ENCODE results near the gene CYB5A. TPM values are rescaled to one million over a fixed set of nuclear protein-coding genes. Genes with fewer than 3 reads are reported as not detected.

The CYB5A gene
- total RNA-seq, 3 donors from 2014 or later (not counting 1 experiment from before 2014, with no cell fraction given) = 10.4 to 14.6 (median 13.0) TPM

- Mint-ChIP-seq H3K9me3 (no peaks in the 10 kb centered on the region), H3K36me3 (no peaks in the 10 kb centered on the region), H3K4me3 (no peak overlapping the region), H3K4me1 (peaks cover 0 to 7% of the 10 kb centered on the region in 2 donors), H3K27me3 (ENCODE audit: low read depth in 2 of 2) (no peaks in the 10 kb centered on the region), H3K27ac (no peak overlapping the region)
- Histone ChIP-seq H3K36me3 (ENCODE audit: control insufficient read depth, insufficient read depth, low read length) (no peaks in the 10 kb centered on the region), H3K27ac (ENCODE audit: low read length) (no peak overlapping the region), H3K27me3 (ENCODE audit: control insufficient read depth, insufficient read depth, low read length) (no peaks in the 10 kb centered on the region), H3K4me1 (ENCODE audit: control insufficient read depth, insufficient read depth, low read length) (no peaks in the 10 kb centered on the region), H3K9me3 (ENCODE audit: control insufficient read depth, insufficient read depth, low read length) (no peaks in the 10 kb centered on the region), H3K4me3 (ENCODE audit: low read length) (no peak overlapping the region)
- TF ChIP-seq CTCF (IDR thresholded peaks at IDR 0.05) = no peak
- no peak for DNase-seq
- 96% methylated on average over 3 of the region's 3 CpGs for WGBS (ENCODE audit: insufficient coverage)
- intact Hi-C loops (cut with micrococcal nuclease) = no loop called here
- no peak for ATAC-seq
Observed at GRCh38 chr18:74273394-74273793, 18.4 kb downstream of the CYB5A start.

- ATAC-seq = no peak
- WGBS (ENCODE audit: insufficient coverage) = 96% methylated on average over 1 of the region's 3 CpGs
Observed at GRCh38 chr18:74271635-74272034, 20.1 kb downstream of the CYB5A start.

GRCh38 chr18:74268933-74269620 lies 22.7 kb downstream of the CYB5A start:
- Mint-ChIP-seq H3K4me1 (peaks cover 0 to 12% of the 10 kb centered on the region in 2 donors), H3K36me3 (no peaks in the 10 kb centered on the region)

More at GRCh38 chr18:74271635-74272034, 20.1 kb downstream of the CYB5A start:
- Mint-ChIP-seq H3K36me3 (no peaks in the 10 kb centered on the region), H3K27ac (no peak overlapping the region), H3K9me3 (no peaks in the 10 kb centered on the region), H3K27me3 (ENCODE audit: low read depth in 2 of 2) (no peaks in the 10 kb centered on the region), H3K4me3 (no peak overlapping the region), H3K4me1 (peaks cover 0 to 12% of the 10 kb centered on the region in 2 donors)
- Histone ChIP-seq H3K9me3 (ENCODE audit: control insufficient read depth, insufficient read depth, low read length) (no peaks in the 10 kb centered on the region), H3K4me1 (ENCODE audit: control insufficient read depth, insufficient read depth, low read length) (no peaks in the 10 kb centered on the region), H3K36me3 (ENCODE audit: control insufficient read depth, insufficient read depth, low read length) (no peaks in the 10 kb centered on the region), H3K27me3 (ENCODE audit: control insufficient read depth, insufficient read depth, low read length) (no peaks in the 10 kb centered on the region), H3K27ac (ENCODE audit: low read length) (no peak overlapping the region), H3K4me3 (ENCODE audit: low read length) (no peak overlapping the region)
- no peak for DNase-seq
- no peak for TF ChIP-seq CTCF (IDR thresholded peaks at IDR 0.05)
- intact Hi-C loops (cut with micrococcal nuclease) = no loop called here

More at GRCh38 chr18:74268933-74269620, 22.7 kb downstream of the CYB5A start:
- Histone ChIP-seq H3K4me3 (ENCODE audit: low read length) (no peak overlapping the region), H3K27me3 (ENCODE audit: control insufficient read depth, insufficient read depth, low read length) (no peaks in the 10 kb centered on the region), H3K27ac (ENCODE audit: low read length) (no peak overlapping the region), H3K9me3 (ENCODE audit: control insufficient read depth, insufficient read depth, low read length) (no peaks in the 10 kb centered on the region), H3K4me1 (ENCODE audit: control insufficient read depth, insufficient read depth, low read length) (no peaks in the 10 kb centered on the region), H3K36me3 (ENCODE audit: control insufficient read depth, insufficient read depth, low read length) (no peaks in the 10 kb centered on the region)
- ATAC-seq (no peak), DNase-seq (no peak)
- Mint-ChIP-seq H3K27me3 (ENCODE audit: low read depth in 2 of 2) (no peaks in the 10 kb centered on the region), H3K4me3 (no peak overlapping the region), H3K27ac (no peak overlapping the region), H3K9me3 (no peaks in the 10 kb centered on the region)
- TF ChIP-seq CTCF (IDR thresholded peaks at IDR 0.05) = no peak
- intact Hi-C loops (cut with micrococcal nuclease) = no loop called here
- 86% methylated on average over 10 of the region's 11 CpGs for WGBS (ENCODE audit: insufficient coverage)
